Suppressor macrophage (primary cell): ENCODE measurements around the gene C3orf18.

ENCODE experiments used
- DNase-seq, 4 experiments: peaks; one replicate each; pipeline ENCODE4 v3.0.0-alpha.2; 2020 to 2022

C3orf18 gene

GRCh38 chr3:50580683-50581458, 13.3 kb upstream of the C3orf18 start:
- DNase-seq: no peak

GRCh38 chr3:50577348-50577747, 9.8 kb upstream of the C3orf18 start:
- no peak for DNase-seq

- no peak for DNase-seq
Measured at GRCh38 chr3:50575372-50575771, 7.8 kb upstream of the C3orf18 start.

GRCh38 chr3:50574444-50574831, 6.9 kb upstream of the C3orf18 start:
- no peak for DNase-seq

- DNase-seq: no peak
Measured at GRCh38 chr3:50573566-50574443, 6.3 kb upstream of the C3orf18 start.

- no peak for DNase-seq
Measured at GRCh38 chr3:50572801-50573371, 5.3 kb upstream of the C3orf18 start.

- peak; percentile 83 to 90 (median 88) for DNase-seq
Measured at GRCh38 chr3:50572158-50572557, 4.6 kb upstream of the C3orf18 start.

GRCh38 chr3:50571486-50571885, 3.9 kb upstream of the C3orf18 start:
- DNase-seq: no peak

- DNase-seq: no peak
Measured at GRCh38 chr3:50570508-50571279, 3.1 kb upstream of the C3orf18 start.

- peak; percentile 97 to 100 (median 100) for DNase-seq
Measured at GRCh38 chr3:50568947-50569749, 1.6 kb upstream of the C3orf18 start, which contains the start of gene HEMK1. TSS of gene HEMK1 (plus strand) at chr3:50569522. CDS start at chr3:50571105, 1,583 bp downstream.

GRCh38 chr3:50567011-50567385, 549 bp downstream of the C3orf18 start:
- DNase-seq: no peak

GRCh38 chr3:50564321-50564720, 3.2 kb downstream of the C3orf18 start:
- DNase-seq: no peak

GRCh38 chr3:50563867-50564266, 3.7 kb downstream of the C3orf18 start:
- DNase-seq: no peak

- peak in 3 of 4 experiments; percentile 16 to 24 (median 20) for DNase-seq
Measured at GRCh38 chr3:50562861-50563260, 4.7 kb downstream of the C3orf18 start.

GRCh38 chr3:50559702-50560101, 7.8 kb downstream of the C3orf18 start:
- DNase-seq: no peak

GRCh38 chr3:50557915-50558314, 9.6 kb downstream of the C3orf18 start:
- no peak for DNase-seq

GRCh38 chr3:50557106-50557505, 10.4 kb downstream of the C3orf18 start:
- DNase-seq: no peak

- DNase-seq: no peak
Measured at GRCh38 chr3:50554553-50554952, 13.0 kb downstream of the C3orf18 start.

- no peak for DNase-seq
Measured at GRCh38 chr3:50552598-50552997, 14.9 kb downstream of the C3orf18 start.

GRCh38 chr3:50551681-50552435, 15.7 kb downstream of the C3orf18 start:
- DNase-seq: no peak
